Measurements from ENCODE around the gene PPM1N. TPM values are rescaled to one million over a fixed set of nuclear protein-coding genes. Genes with fewer than 3 reads are reported as not detected.

Gene PPM1N
- 3.5 TPM for polyA plus RNA-seq (2012; ENCODE audit: missing spikeins)

- DNase-seq (ENCODE audit: insufficient read length) (peak; percentile 68), FAIRE-seq (peak; percentile 27)
- TF ChIP-seq TAF1 (IDR thresholded peaks at IDR 0.05; ENCODE audit: borderline replicate concordance, low read depth, low read length) (no peak), POLR2A (IDR thresholded peaks at IDR 0.05; ENCODE audit: low read depth, low read length) (no peak), POLR2AphosphoS5 (IDR thresholded peaks at IDR 0.05; ENCODE audit: low read depth, low read length) (no peak)
Measured at GRCh38 chr19:45498411-45499195, at the start of gene PPM1N. PPM1N (plus strand) TSS chr19:45498443; CDS start chr19:45498473, 30 bp downstream.

- FAIRE-seq (no peak), DNase-seq (ENCODE audit: insufficient read length) (no peak)
- TF ChIP-seq TAF1 (IDR thresholded peaks at IDR 0.05; ENCODE audit: borderline replicate concordance, low read depth, low read length), result no peak
- no peak for TF ChIP-seq POLR2AphosphoS5 (IDR thresholded peaks at IDR 0.05; ENCODE audit: low read depth, low read length)
- TF ChIP-seq POLR2A (IDR thresholded peaks at IDR 0.05; ENCODE audit: low read depth, low read length), result no peak
Measured at GRCh38 chr19:45448887-45449299, 49.4 kb upstream of the PPM1N start.

- FAIRE-seq, result no peak
- no peak for DNase-seq (ENCODE audit: insufficient read length)
- TF ChIP-seq POLR2A (IDR thresholded peaks at IDR 0.05; ENCODE audit: low read depth, low read length), result no peak
- no peak for TF ChIP-seq TAF1 (IDR thresholded peaks at IDR 0.05; ENCODE audit: borderline replicate concordance, low read depth, low read length)
- TF ChIP-seq POLR2AphosphoS5 (IDR thresholded peaks at IDR 0.05; ENCODE audit: low read depth, low read length), result no peak
Measured at GRCh38 chr19:45450012-45450333, 48.3 kb upstream of the PPM1N start.

- no peak for DNase-seq (ENCODE audit: insufficient read length)
- FAIRE-seq, result peak; percentile 80
- TF ChIP-seq POLR2AphosphoS5 (IDR thresholded peaks at IDR 0.05; ENCODE audit: low read depth, low read length) (0 out of 2 replicates have a peak, but pooled peaks have one; percentile 30), POLR2A (IDR thresholded peaks at IDR 0.05; ENCODE audit: low read depth, low read length) (no peak), TAF1 (IDR thresholded peaks at IDR 0.05; ENCODE audit: borderline replicate concordance, low read depth, low read length) (no peak)
Measured at GRCh38 chr19:45451131-45451849, 47.0 kb upstream of the PPM1N start.

GRCh38 chr19:45451850-45452387 lies 46.3 kb upstream of the PPM1N start:
- no peak for DNase-seq (ENCODE audit: insufficient read length)

DNA sequence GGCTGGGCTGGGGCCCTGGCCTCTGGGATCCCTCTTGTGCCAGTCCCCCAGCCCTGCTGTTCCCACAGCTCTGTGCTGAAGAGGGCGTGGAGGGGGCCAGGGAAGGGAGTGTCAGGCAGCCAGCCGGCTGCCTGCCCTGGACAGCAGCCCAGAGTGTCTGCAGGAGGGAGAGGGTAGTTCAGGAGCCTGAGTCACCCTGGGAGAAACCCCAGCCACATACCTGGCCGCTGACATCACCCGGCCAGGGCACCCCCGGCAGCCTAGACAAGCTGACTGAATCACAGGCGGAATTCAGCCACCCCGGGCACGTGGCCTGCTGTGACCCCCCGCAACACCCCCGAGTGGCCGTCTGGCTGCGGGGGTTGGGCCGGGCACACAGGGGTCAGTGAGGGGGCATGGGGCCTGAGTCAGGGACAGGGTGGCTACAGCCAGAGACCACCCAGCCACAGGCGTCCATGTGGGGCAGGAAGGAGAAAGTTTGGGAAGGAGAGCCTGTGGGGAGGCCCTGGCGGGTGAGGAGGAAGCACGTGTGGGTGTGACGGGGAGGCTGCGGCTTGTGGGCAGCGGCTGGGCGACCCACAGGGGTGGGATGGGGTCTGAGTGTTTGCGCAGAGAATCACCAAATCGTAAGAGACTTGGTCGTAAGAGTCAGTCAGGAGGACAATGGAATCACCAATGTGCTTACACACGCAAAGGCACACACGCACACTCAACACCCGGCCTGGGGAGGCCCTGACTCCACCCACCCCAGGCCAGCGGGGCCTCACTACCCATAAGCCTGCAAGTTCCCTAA lies 42.3 kb upstream of the PPM1N start:
- DNase-seq (ENCODE audit: insufficient read length) (no peak), FAIRE-seq (peak; percentile 78)
- no peak for TF ChIP-seq POLR2AphosphoS5 (IDR thresholded peaks at IDR 0.05; ENCODE audit: low read depth, low read length)
- no peak for TF ChIP-seq TAF1 (IDR thresholded peaks at IDR 0.05; ENCODE audit: borderline replicate concordance, low read depth, low read length)
- TF ChIP-seq POLR2A (IDR thresholded peaks at IDR 0.05; ENCODE audit: low read depth, low read length), result no peak

More at GRCh38 chr19:45451850-45452387, 46.3 kb upstream of the PPM1N start:
- no peak for FAIRE-seq
- no peak for TF ChIP-seq TAF1 (IDR thresholded peaks at IDR 0.05; ENCODE audit: borderline replicate concordance, low read depth, low read length)
- TF ChIP-seq POLR2A (IDR thresholded peaks at IDR 0.05; ENCODE audit: low read depth, low read length), result no peak
- no peak for TF ChIP-seq POLR2AphosphoS5 (IDR thresholded peaks at IDR 0.05; ENCODE audit: low read depth, low read length)

GRCh38 chr19:45456500-45456815 lies 41.8 kb upstream of the PPM1N start:
- FAIRE-seq, result no peak
- DNase-seq (ENCODE audit: insufficient read length), result no peak
- TF ChIP-seq TAF1 (IDR thresholded peaks at IDR 0.05; ENCODE audit: borderline replicate concordance, low read depth, low read length) (no peak), POLR2A (IDR thresholded peaks at IDR 0.05; ENCODE audit: low read depth, low read length) (no peak), POLR2AphosphoS5 (IDR thresholded peaks at IDR 0.05; ENCODE audit: low read depth, low read length) (no peak)

DNA sequence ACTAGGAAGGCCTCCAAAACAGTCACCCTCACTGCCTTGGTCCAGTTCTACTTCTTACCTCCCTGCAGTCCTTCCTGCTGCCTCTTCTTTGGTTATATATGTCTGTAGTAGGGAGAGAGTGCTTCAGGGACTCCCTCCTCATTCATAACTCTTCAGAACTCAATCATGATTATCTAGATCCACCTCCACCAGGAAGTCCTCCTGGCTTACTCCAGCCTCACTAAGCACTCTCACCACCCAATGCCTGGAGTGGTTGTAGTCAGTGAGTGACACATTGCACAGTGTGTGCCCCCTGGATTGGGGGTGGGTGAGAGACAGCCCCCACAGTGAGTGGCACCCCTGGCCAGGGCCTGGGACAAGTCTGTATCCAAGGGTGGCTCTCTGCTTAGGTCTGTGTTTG lies 40.5 kb upstream of the PPM1N start:
- TF ChIP-seq POLR2A (IDR thresholded peaks at IDR 0.05; ENCODE audit: low read depth, low read length) (no peak), TAF1 (IDR thresholded peaks at IDR 0.05; ENCODE audit: borderline replicate concordance, low read depth, low read length) (no peak), POLR2AphosphoS5 (IDR thresholded peaks at IDR 0.05; ENCODE audit: low read depth, low read length) (no peak)
- no peak for FAIRE-seq

DNA sequence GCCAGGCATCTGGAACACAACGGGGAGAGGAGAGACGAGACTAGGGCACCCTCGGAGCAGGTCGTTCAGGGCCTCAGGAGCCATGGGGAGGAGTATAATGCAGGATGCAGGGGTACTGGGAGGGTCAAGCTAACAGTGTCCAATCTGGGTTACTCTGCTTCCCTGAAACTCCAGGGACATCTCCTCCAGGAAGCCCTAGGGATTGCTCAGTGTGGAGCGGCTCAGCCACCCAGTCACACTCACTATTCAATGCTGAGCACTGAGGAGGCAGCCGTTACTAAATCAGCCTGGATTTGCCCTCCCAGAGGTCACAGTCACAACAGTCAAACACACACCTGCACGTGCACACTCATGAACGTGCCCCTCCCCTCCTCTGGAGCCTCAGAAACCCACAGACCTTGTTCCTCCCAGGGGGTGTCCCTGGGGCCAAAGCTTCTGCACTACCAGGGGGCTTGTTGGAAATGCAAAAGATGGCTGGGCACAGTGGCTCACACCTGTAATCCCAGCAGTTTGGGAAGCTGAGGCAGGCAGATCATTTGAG lies 37.4 kb upstream of the PPM1N start:
- no peak for TF ChIP-seq TAF1 (IDR thresholded peaks at IDR 0.05; ENCODE audit: borderline replicate concordance, low read depth, low read length)
- TF ChIP-seq POLR2AphosphoS5 (IDR thresholded peaks at IDR 0.05; ENCODE audit: low read depth, low read length), result no peak
- TF ChIP-seq POLR2A (IDR thresholded peaks at IDR 0.05; ENCODE audit: low read depth, low read length), result no peak
- no peak for FAIRE-seq
- DNase-seq (ENCODE audit: insufficient read length), result no peak

More for the DNA sequence above, 40.5 kb upstream of the PPM1N start:
- no peak for DNase-seq (ENCODE audit: insufficient read length)

GRCh38 chr19:45462174-45462573 lies 36.1 kb upstream of the PPM1N start:
- FAIRE-seq, result no peak
- DNase-seq (ENCODE audit: insufficient read length), result no peak
- TF ChIP-seq POLR2A (IDR thresholded peaks at IDR 0.05; ENCODE audit: low read depth, low read length), result no peak
- no peak for TF ChIP-seq POLR2AphosphoS5 (IDR thresholded peaks at IDR 0.05; ENCODE audit: low read depth, low read length)
- no peak for TF ChIP-seq TAF1 (IDR thresholded peaks at IDR 0.05; ENCODE audit: borderline replicate concordance, low read depth, low read length)

- no peak for TF ChIP-seq POLR2A (IDR thresholded peaks at IDR 0.05; ENCODE audit: low read depth, low read length)
- no peak for TF ChIP-seq POLR2AphosphoS5 (IDR thresholded peaks at IDR 0.05; ENCODE audit: low read depth, low read length)
- no peak for TF ChIP-seq TAF1 (IDR thresholded peaks at IDR 0.05; ENCODE audit: borderline replicate concordance, low read depth, low read length)
- DNase-seq (ENCODE audit: insufficient read length) (no peak), FAIRE-seq (no peak)
Measured at GRCh38 chr19:45463241-45463640, 35.0 kb upstream of the PPM1N start.

All from GM12892 (cell line).